Activated CD8-positive, alpha-beta memory T cell treated with anti-CD3 and anti-CD28 coated beads for 48 hours (primary cell): ENCODE results near the gene FAIM.
"Not testable (repeated sequence)": the region's sequence is repeated elsewhere in the genome, so short reads cannot be mapped to it uniquely, and the experiment has no call there.

Source experiments
- DNase-seq, 3 experiments: peaks; one replicate each; pipeline ENCODE4 v3.0.0-alpha.2; 2020; ENCODE audit warnings: low read depth in 2 of 3, low spot score in 2 of 3

Gene FAIM

GRCh38 chr3:138678086-138678485, 69.5 kb downstream of the FAIM start:
- no peak for DNase-seq

GRCh38 chr3:138678874-138679392, 70.4 kb downstream of the FAIM start:
- DNase-seq: no peak

- DNase-seq: not testable (repeated sequence)
These were observed 72.4 kb downstream of the FAIM start for GRCh38 chr3:138680974-138681373.

GRCh38 chr3:138681463-138682220, 73.1 kb downstream of the FAIM start:
- no peak for DNase-seq

- no peak for DNase-seq
These were observed 74.1 kb downstream of the FAIM start for GRCh38 chr3:138682648-138683047.
